Measurements from ENCODE around the gene LRCH1. TPM values are rescaled to one million over a fixed set of nuclear protein-coding genes. Genes with fewer than 3 reads are reported as not detected.
A peak's percentile ranks its signal among the peaks of the same experiment; 100 is the strongest.

Gene LRCH1
- total RNA-seq, 1 donor from 2014 or later, result 11.0 TPM

GRCh38 chr13:46698910-46699460 is 146.0 kb downstream of the LRCH1 start:
- ATAC-seq (ENCODE audit: poor library complexity) (peak; percentile 71), DNase-seq (no peak)
- intact Hi-C loops (cut with DNase I), result no loop called here

- intact Hi-C loops (cut with DNase I), result no loop called here
- DNase-seq, result no peak
- ATAC-seq (ENCODE audit: poor library complexity), result no peak
Measured at GRCh38 chr13:46712524-46712923, 159.6 kb downstream of the LRCH1 start.

- ATAC-seq (ENCODE audit: poor library complexity), result no peak
- intact Hi-C loops (cut with DNase I), result loop anchor here (5.0 kb wide), 1 partner anchor 163 kb away; the partner anchor contains the start of gene LRCH1
Measured at GRCh38 chr13:46715363-46715762, 162.4 kb downstream of the LRCH1 start.

GRCh38 chr13:46716821-46717220 is 163.9 kb downstream of the LRCH1 start:
- no peak for ATAC-seq (ENCODE audit: poor library complexity)
- intact Hi-C loops (cut with DNase I), result loop anchor here (5.0 kb wide), 1 partner anchor 165 kb away; the partner anchor contains the start of gene LRCH1
- no peak for DNase-seq

More at GRCh38 chr13:46715363-46715762, 162.4 kb downstream of the LRCH1 start:
- no peak for DNase-seq

DNA sequence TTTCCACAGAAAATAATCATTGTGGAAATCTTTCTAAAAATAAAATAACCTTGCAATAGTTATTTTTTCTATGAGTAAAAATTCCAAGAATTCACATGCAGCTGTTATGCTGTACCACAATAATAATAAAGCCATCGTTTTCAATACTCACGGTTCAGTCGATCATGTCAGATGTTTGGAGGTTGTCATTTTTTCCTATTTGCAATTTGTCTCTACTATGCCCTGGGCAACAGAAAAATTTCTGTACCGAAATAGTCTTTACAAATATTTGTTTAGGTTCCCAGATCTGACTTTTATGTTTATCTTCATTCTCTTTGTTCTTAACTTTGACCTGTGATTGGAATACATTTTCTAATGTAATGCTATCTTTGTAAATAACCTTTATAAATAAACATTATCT is 164.3 kb downstream of the LRCH1 start:
- no peak for ATAC-seq (ENCODE audit: poor library complexity)
- intact Hi-C loops (cut with DNase I), result loop anchor here (5.0 kb wide), 1 partner anchor 165 kb away; the partner anchor contains the start of gene LRCH1
- DNase-seq, result no peak

DNA sequence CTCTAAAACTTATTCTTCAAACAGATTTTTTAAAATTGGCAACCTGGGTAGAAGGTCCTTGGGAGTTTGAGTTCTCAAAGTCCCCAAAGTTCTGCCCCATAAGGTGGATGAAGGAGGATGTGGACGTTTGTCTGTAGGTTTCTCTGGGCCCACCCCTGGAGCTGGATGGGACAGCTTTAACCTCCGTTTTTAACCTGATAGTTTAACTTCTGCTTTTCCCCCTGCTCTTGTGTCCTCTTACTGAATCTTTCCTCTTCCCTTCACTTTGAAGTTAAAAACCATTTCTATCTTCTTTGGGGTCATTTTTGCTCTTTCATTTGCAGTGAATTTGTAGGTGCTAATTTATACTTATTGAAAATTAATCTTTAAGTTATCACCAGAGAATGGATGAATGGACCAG is 164.9 kb downstream of the LRCH1 start:
- intact Hi-C loops (cut with DNase I), result loop anchor here (5.0 kb wide), 1 partner anchor 166 kb away; the partner anchor contains the start of gene LRCH1

GRCh38 chr13:46720189-46720588 is 167.2 kb downstream of the LRCH1 start:
- DNase-seq, result no peak
- intact Hi-C loops (cut with DNase I), result no loop called here
- no peak for ATAC-seq (ENCODE audit: poor library complexity)

More for the DNA sequence above, 164.9 kb downstream of the LRCH1 start:
- ATAC-seq (ENCODE audit: poor library complexity) (no peak), DNase-seq (no peak)

DNA sequence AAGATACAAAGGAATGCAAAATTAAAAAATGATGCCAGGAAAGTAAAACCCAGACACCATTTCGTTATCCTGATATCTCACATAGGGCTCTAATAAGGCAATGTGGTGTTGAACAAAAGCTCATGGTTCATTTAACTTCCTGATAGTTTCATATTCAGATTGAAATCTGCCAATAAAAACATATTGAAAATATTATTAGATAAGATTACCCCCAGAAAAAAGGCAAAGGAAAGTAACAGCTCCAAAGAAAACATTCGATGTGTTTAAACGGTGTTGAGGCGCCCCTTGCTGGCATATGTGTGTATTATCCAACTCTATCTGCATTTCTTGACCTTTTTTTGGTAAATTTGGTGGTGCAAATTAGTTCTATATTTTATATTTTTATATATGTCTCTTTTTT is 168.1 kb downstream of the LRCH1 start:
- no peak for DNase-seq
- intact Hi-C loops (cut with DNase I), result loop anchor here (1.0 kb wide), 1 partner anchor 229 kb away; no protein-coding TSS in a partner anchor
- ATAC-seq (ENCODE audit: poor library complexity), result peak; percentile 83

DNA sequence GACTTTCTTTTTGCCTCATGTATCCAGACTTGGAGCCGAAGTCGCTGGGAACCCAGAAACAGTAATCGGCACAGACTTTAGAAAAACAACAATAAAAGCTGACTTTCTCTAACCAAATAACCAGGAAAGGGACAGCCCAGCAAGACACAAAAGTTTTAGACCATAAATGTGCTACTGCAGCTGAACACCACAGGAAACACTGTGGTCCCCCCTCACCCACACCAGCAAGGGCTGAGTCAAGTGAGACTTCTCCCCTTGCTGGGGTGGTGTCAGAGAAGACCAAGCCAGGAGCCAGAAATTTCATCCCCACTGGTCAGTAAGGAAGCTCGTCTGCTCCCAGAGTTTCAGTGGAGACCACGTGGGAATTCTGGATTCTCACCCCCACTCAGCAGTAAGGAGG is 173.4 kb downstream of the LRCH1 start:
- no peak for ATAC-seq (ENCODE audit: poor library complexity)
- intact Hi-C loops (cut with DNase I), result no loop called here

GRCh38 chr13:46728777-46729176 is 175.8 kb downstream of the LRCH1 start:
- no peak for ATAC-seq (ENCODE audit: poor library complexity)
- intact Hi-C loops (cut with DNase I), result no loop called here
- no peak for DNase-seq

More for the DNA sequence above, 173.4 kb downstream of the LRCH1 start:
- no peak for DNase-seq

DNA sequence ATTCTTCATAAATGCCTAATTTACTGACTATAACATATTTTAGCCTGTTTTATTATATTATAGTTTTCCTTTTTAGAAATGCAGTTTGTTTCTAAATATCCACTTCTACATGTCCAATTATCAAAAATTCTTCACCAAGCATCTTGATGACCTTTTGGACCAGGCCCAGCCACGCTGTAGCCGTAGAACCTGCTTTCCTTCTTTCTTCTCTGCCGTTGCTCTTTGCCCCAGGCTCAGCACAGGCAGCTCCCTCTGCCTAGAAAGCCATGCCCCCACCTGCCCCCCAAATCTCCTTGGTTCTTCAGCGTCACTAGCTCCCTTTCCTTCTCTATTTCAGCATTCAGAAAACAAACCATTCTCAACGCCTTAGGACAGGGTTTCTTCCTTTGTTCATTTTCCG is 178.6 kb downstream of the LRCH1 start:
- intact Hi-C loops (cut with DNase I), result no loop called here
- no peak for DNase-seq
- ATAC-seq (ENCODE audit: poor library complexity), result no peak

DNA sequence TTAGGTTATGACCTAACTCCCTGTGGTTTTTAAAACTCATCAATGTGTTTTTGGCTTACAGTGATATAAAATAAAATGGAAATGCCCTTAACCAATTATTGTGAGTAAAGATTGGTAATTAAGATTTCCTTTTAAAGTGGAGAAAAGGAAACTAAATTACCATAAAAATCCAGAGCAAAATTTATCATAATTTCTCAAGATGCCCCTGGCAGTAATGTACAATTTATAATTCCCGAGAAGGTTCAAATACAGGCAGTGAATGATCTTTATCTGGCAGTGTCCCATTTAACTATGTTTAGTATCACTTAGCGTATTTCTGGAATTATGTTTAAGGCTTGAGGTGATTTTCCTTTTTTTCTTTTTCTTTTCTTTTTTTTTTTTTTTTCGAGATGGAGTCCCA is 182.5 kb downstream of the LRCH1 start:
- no peak for DNase-seq
- ATAC-seq (ENCODE audit: poor library complexity), result no peak
- intact Hi-C loops (cut with DNase I), result no loop called here

GRCh38 chr13:46736541-46737310 is 183.8 kb downstream of the LRCH1 start:
- DNase-seq (no peak), ATAC-seq (ENCODE audit: poor library complexity) (no peak)
- intact Hi-C loops (cut with DNase I), result no loop called here

DNA sequence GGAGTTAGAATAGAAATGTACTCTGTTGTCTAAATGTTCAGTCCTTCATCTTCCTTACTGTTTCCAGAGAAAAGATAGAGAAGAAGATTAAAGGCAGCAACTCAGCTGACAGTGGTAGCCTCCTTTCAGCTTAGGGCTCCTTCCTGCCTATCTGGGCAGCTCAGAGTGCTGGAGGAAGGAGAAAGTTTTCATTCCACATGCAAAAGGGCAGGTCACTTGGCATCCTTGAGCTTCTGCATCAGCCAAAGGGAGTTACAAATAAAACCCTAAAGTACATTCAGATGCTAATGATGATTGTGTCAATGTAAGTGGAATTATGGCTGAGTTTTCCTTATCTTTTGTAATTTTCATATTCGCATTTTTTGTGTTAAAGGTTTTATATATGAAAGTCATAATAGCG is 185.1 kb downstream of the LRCH1 start:
- no peak for DNase-seq
- no peak for ATAC-seq (ENCODE audit: poor library complexity)

DNA sequence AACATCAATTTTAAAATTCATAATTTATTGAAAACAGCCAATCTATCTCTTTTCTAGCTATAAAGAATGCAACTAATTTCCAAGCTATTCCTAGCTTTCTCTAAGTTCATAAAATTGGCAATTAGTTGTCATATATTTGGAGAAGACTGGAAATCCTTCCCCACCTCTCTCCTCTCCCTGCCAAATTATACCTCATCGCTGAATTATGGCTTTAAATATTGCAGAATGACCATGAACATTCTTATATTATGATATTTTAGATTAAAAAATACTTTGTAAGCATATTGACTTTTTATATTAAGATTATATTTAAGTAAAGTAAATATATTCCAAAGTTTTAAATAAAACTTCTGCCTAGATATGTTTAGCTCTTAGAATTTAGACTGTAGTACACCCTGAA is 185.8 kb downstream of the LRCH1 start:
- ATAC-seq (ENCODE audit: poor library complexity) (no peak), DNase-seq (no peak)
- intact Hi-C loops (cut with DNase I), result no loop called here

More for the DNA sequence above, 185.1 kb downstream of the LRCH1 start:
- intact Hi-C loops (cut with DNase I), result no loop called here

- DNase-seq (no peak), ATAC-seq (ENCODE audit: poor library complexity) (no peak)
- intact Hi-C loops (cut with DNase I), result no loop called here
Measured at GRCh38 chr13:46739447-46740098, 186.6 kb downstream of the LRCH1 start.

- ATAC-seq (ENCODE audit: poor library complexity) (no peak), DNase-seq (no peak)
- intact Hi-C loops (cut with DNase I), result no loop called here
Measured at GRCh38 chr13:46743191-46743590, 190.2 kb downstream of the LRCH1 start.

- intact Hi-C loops (cut with DNase I), result no loop called here
- DNase-seq (no peak), ATAC-seq (ENCODE audit: poor library complexity) (no peak)
Measured at GRCh38 chr13:46745062-46745461, 192.1 kb downstream of the LRCH1 start.

DNA sequence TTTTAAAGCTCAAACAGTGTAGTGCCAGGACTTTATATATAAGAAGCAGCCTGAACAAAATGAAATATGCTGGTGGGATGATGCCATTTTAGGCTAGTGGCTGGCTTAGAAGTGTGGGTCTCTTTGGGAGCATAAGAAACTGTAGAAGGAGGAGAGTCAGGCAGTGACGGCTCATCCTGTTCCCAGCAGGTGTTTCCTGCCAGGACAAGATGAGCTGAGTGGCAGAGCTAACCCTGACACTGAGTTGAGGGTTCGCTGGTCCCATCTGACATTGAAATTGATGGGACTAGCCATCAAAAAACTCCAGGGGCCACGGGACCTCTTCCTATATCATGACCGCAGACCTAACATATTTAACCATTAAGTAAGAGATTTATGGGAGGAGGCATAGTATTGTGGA is 192.7 kb downstream of the LRCH1 start:
- DNase-seq (no peak), ATAC-seq (ENCODE audit: poor library complexity) (no peak)
- intact Hi-C loops (cut with DNase I), result no loop called here
